Measurements from ENCODE around the gene RNASE7. TPM values are rescaled to one million over a fixed set of nuclear protein-coding genes. Genes with fewer than 3 reads are reported as not detected.

Gene RNASE7
- total RNA-seq, 1 donor from 2014 or later: 0.34 TPM

- Mint-ChIP-seq H3K9me3 (no peaks in the 10 kb centered on the region), H3K27me3 (ENCODE audit: low read depth) (no peaks in the 10 kb centered on the region), H3K4me3 (no peak overlapping the region), H3K4me1 (peaks cover 26% of the 10 kb centered on the region), H3K27ac (peak overlapping the region; percentile 12), H3K36me3 (peaks cover 32% of the 10 kb centered on the region)
- DNase-seq (ENCODE audit: low spot score in 2 of 2, unreplicated experiment in 2 of 2): no peak
- TF ChIP-seq CTCF (IDR thresholded peaks at IDR 0.05; ENCODE audit: unreplicated experiment): no peak
Measured at GRCh38 chr14:21089877-21090193, 47.7 kb downstream of the RNASE7 start.

- Mint-ChIP-seq H3K4me3 (no peak overlapping the region), H3K4me1 (peaks cover 30% of the 10 kb centered on the region), H3K27ac (peak overlapping the region; percentile 12), H3K36me3 (peaks cover 30% of the 10 kb centered on the region), H3K9me3 (no peaks in the 10 kb centered on the region), H3K27me3 (ENCODE audit: low read depth) (no peaks in the 10 kb centered on the region)
- peak in 1 of 2 experiments; percentile 53 for DNase-seq (ENCODE audit: low spot score in 2 of 2, unreplicated experiment in 2 of 2)
- no peak for TF ChIP-seq CTCF (IDR thresholded peaks at IDR 0.05; ENCODE audit: unreplicated experiment)
Measured at GRCh38 chr14:21090194-21090939, 48.2 kb downstream of the RNASE7 start.

GRCh38 chr14:21090940-21091663 is 48.9 kb downstream of the RNASE7 start:
- Mint-ChIP-seq H3K27ac (no peak overlapping the region), H3K27me3 (ENCODE audit: low read depth) (no peaks in the 10 kb centered on the region), H3K9me3 (no peaks in the 10 kb centered on the region), H3K36me3 (peaks cover 30% of the 10 kb centered on the region), H3K4me1 (peaks cover 34% of the 10 kb centered on the region), H3K4me3 (no peak overlapping the region)
- TF ChIP-seq CTCF (IDR thresholded peaks at IDR 0.05; ENCODE audit: unreplicated experiment): no peak
- no peak for DNase-seq (ENCODE audit: low spot score in 2 of 2, unreplicated experiment in 2 of 2)

- Mint-ChIP-seq H3K36me3 (peaks cover 25% of the 10 kb centered on the region), H3K27ac (no peak overlapping the region), H3K9me3 (no peaks in the 10 kb centered on the region), H3K4me3 (no peak overlapping the region), H3K4me1 (peaks cover 37% of the 10 kb centered on the region), H3K27me3 (ENCODE audit: low read depth) (no peaks in the 10 kb centered on the region)
- no peak for DNase-seq (ENCODE audit: low spot score in 2 of 2, unreplicated experiment in 2 of 2)
- no peak for TF ChIP-seq CTCF (IDR thresholded peaks at IDR 0.05; ENCODE audit: unreplicated experiment)
Measured at GRCh38 chr14:21091821-21092272, 49.7 kb downstream of the RNASE7 start.

- Mint-ChIP-seq H3K36me3 (peaks cover 23% of the 10 kb centered on the region), H3K4me3 (no peak overlapping the region), H3K4me1 (peaks cover 43% of the 10 kb centered on the region), H3K9me3 (no peaks in the 10 kb centered on the region), H3K27ac (peak overlapping the region; percentile 81), H3K27me3 (ENCODE audit: low read depth) (no peaks in the 10 kb centered on the region)
- TF ChIP-seq CTCF (IDR thresholded peaks at IDR 0.05; ENCODE audit: unreplicated experiment): peak; percentile 96
- DNase-seq (ENCODE audit: low spot score in 2 of 2, unreplicated experiment in 2 of 2): peak; percentile 81 to 95
Measured at GRCh38 chr14:21092273-21093011, 50.3 kb downstream of the RNASE7 start.

Data from mesothelial cell of epicardium (in vitro differentiated cells).